ENCODE results near the gene MS4A6A.

DNA sequence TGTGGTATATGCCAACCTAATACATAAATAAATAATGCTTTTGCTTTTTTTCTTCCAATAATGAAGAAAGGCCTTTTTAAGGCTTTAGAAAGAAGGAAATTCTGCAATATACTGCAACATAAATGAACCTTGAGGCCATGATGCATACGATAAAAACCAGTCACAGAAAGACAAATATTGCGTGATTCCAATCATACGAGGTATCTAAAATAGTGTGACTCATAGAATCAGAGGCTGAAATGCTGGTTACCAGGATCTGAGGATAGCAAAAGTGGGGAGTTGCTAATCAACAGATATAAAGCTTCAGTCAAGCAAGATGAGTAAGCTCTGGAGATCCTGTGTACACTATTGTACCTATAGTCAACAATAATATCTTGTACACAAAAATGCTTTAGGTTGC, 24.2 kb downstream of the MS4A6A start:
- TF ChIP-seq, protein P1, sequence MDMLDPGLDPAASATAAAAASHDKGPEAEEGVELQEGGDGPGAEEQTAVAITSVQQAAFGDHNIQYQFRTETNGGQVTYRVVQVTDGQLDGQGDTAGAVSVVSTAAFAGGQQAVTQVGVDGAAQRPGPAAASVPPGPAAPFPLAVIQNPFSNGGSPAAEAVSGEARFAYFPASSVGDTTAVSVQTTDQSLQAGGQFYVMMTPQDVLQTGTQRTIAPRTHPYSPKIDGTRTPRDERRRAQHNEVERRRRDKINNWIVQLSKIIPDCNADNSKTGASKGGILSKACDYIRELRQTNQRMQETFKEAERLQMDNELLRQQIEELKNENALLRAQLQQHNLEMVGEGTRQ (CRISPR knock-in tag; IDR thresholded peaks at IDR 0.05) = no peak
- TF ChIP-seq EP300 (IDR thresholded peaks at IDR 0.05; ENCODE audit: low read length) (no peak), NFIC (IDR thresholded peaks at IDR 0.05) (no peak), EZH2 (IDR thresholded peaks at IDR 0.05; ENCODE audit: borderline replicate concordance, low read depth, low read length) (no peak), NFE2L1 (tag; IDR thresholded peaks at IDR 0.05; ENCODE audit: borderline replicate concordance, low read depth) (no peak), GABPA (tag; conservative IDR thresholded peaks at IDR 0.05; ENCODE audit: low read depth) (no peak), SMC3 (conservative IDR thresholded peaks at IDR 0.05; ENCODE audit: insufficient read depth, low read depth, low read length) (no peak), TSC22D4 (tag; IDR thresholded peaks at IDR 0.05) (no peak), TCF7L2 (IDR thresholded peaks at IDR 0.05; ENCODE audit: low read depth, low read length) (no peak), ZNF274 (IDR thresholded peaks at IDR 0.05; ENCODE audit: borderline replicate concordance, low read depth, low read length) (no peak), TEAD4 (IDR thresholded peaks at IDR 0.05; ENCODE audit: low read length) (no peak), TEAD4 (CRISPR knock-in tag; IDR thresholded peaks at IDR 0.05; ENCODE audit: borderline replicate concordance) (no peak)
- TF ChIP-seq, protein P2, sequence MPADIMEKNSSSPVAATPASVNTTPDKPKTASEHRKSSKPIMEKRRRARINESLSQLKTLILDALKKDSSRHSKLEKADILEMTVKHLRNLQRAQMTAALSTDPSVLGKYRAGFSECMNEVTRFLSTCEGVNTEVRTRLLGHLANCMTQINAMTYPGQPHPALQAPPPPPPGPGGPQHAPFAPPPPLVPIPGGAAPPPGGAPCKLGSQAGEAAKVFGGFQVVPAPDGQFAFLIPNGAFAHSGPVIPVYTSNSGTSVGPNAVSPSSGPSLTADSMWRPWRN (IDR thresholded peaks at IDR 0.05; ENCODE audit: low read depth) = no peak

Measured in K562 (cell line).